GM12801 (cell line): ENCODE results near the gene SFXN1.

Source experiments
- TF ChIP-seq, protein P1 (sequence below): IDR thresholded peaks from one replicate; pipeline ENCODE4 v1.5.1; 2011; ENCODE audit warnings: control low read depth; ENCODE audit not compliant: insufficient read length; ENCODE audit errors: extremely low read depth

Gene SFXN1

DNA sequence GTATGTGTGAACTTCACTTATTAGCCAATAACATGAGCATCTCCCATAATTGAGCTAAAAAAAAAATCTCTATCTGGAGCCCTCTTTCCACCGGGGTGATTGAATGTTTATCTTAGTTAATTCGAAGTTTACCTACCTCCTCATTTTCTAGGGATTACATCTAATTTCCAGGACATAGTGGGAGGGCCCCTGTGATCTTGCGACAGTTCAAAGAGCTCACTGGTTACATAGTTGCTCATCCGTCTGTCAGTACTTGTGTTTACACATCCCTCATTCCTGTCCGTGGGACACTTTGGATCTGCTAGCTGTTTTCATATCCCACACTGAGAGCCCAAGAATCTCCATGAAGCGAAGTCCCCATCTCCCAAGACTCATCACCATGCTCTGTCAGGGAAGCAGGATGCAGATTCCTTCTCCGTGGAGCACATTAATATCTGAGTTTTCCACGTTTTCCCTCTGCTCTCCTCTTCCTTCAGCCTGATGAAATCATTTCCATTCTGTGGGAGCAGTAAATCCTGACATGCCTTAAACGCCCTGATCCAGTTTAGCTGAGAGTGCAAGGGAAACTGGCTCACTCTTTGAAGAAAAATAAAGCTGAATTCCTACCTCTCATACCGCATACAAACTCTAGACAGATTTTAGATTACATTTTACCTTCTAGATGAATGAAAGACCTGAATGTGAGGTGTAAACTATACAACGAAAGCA is 10.2 kb upstream of the SFXN1 start:
- TF ChIP-seq, protein P1, sequence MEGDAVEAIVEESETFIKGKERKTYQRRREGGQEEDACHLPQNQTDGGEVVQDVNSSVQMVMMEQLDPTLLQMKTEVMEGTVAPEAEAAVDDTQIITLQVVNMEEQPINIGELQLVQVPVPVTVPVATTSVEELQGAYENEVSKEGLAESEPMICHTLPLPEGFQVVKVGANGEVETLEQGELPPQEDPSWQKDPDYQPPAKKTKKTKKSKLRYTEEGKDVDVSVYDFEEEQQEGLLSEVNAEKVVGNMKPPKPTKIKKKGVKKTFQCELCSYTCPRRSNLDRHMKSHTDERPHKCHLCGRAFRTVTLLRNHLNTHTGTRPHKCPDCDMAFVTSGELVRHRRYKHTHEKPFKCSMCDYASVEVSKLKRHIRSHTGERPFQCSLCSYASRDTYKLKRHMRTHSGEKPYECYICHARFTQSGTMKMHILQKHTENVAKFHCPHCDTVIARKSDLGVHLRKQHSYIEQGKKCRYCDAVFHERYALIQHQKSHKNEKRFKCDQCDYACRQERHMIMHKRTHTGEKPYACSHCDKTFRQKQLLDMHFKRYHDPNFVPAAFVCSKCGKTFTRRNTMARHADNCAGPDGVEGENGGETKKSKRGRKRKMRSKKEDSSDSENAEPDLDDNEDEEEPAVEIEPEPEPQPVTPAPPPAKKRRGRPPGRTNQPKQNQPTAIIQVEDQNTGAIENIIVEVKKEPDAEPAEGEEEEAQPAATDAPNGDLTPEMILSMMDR = no peak

DNA sequence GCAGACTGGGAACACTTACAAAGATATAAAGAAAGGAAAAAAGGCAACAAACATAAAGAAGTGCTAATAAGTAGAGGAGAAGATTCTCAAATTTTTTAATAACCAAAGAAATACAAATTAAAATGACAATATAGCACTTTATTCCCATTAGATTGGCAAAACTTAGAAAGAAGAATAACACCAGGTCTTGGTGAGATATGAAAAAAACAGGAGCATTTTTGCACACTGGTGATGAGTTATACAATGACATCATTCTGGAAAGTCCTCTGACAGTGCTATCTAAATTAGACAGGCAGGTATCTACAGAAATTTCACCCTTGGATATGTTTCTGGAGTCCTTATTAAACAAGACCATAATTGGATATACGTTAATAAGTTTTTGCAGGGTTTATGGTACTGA is 9.5 kb upstream of the SFXN1 start:
- TF ChIP-seq, protein P1 = no peak

DNA sequence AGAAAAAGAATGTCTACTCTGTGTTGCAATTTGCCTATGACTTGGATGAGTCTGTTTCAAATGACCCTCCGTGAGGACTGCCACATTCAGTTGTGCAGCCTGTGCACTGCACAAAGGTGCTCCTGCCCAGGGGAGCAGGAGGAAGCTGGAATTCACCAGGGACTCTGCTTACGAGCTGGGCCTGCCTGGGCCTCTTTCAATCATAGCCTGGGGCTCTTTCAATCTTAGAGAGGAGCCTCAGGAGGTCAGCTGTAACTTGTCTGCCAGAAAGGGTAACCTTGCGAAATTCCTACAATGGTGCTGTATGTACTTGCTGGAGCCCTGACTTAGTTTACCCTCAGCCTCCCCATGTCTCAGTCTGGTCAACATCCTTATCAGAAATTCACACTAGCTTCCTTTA is 8.4 kb upstream of the SFXN1 start:
- TF ChIP-seq, protein P1 = no peak

DNA sequence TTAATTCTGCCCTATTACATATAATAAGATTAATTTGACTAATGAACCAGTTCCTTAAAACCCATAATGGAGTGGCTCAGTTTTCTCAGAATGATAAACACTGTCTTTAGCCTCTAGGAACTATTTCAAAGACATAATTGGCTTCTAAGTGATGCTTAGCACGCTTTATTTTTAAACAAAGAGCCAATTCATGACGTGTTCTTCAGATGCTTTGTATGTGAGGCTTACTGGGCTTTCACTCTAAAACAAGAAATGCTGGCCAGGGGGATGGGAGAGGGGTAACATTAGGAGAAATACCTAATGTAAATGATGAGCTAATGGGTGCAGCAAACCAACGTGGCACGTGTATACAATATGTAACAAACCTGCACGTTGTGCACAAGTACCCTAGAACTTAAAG is 7.6 kb upstream of the SFXN1 start:
- TF ChIP-seq, protein P1 = no peak

DNA sequence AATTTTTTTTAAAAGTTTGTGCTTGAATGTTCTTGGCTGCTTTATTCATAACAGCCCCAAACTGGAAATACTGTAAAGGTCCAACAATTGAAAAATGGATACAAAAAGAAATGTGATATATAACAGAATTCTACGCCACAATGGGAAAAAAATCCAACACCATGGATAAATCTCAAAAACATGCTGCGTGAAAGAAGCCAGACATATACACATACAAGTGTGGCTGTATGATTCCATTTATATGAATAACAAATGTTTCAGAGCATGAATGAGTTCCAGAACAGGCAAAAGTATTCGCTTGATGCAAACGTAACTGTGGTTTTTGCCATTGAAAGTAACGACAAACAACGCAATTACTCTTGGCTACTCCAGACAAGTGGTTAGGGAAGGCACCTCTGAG is 7.2 kb upstream of the SFXN1 start:
- TF ChIP-seq, protein P1 = no peak

DNA sequence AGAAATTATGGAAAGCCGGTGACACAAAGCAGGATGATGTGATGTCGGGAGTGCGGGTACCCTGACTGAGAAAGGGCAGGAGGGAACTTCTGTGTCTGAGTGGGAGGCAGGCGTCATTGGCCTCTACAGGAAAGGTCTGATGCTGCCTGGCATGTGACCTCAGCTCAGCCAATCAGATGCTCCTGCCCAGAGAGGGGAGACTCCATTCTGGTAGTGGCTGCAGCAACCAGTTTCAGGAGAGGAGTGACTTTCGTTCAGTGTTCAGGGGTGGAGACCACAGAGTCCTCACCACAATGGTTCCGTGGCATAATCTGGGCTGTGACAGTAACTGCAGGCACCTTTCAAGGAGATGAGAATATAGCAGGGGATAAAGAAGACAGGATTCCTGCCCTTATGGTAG is 6.7 kb upstream of the SFXN1 start:
- TF ChIP-seq, protein P1 = no peak

DNA sequence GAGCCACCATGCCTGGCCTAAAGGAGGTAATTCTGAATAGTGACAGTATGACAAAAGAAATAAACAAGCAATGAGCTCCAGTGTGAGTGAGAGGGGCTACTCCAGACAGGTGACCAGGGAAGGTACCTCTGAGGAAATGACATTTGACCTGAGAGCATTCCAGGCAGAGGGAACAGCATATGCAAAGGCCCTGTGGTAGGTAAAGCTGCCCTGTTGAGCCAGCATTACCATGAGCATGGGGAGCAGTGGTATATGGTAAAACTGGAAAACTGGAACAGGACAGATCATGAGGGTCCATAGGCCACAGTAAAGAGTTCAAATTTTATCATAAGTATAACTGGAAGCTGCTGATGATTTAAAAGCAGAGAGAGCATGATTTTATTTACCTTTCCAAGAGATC is 6.0 kb upstream of the SFXN1 start:
- TF ChIP-seq, protein P1 = no peak
